Activated B cell treated with CpG ODN at 0.5 μM for 24 hours (primary cell): ENCODE data around the gene CDH16. TPM values are rescaled to one million over a fixed set of nuclear protein-coding genes. Genes with fewer than 3 reads are reported as not detected.
"Not testable (repeated sequence)": the region's sequence is repeated elsewhere in the genome, so short reads cannot be mapped to it uniquely, and the experiment has no call there.

Experiments used
- ATAC-seq: fragments of 200-7000 bp; cut with Tn5 transposase; one replicate; pipeline ENCODE4 v1.10.0; 2021; ENCODE audit warnings: low read depth, mild to moderate bottlenecking, moderate library complexity
- CTCF ChIA-PET: fragments of 350-600 bp; sonication (Branson Sonifier 250); formaldehyde crosslinking; loops from one replicate; lab custom pipeline; 2021; ENCODE audit warnings: antibody characterized with exemption; lab: Charles Lee
- POLR2A ChIA-PET: fragments of 350-600 bp; sonication (Branson Sonifier 250); formaldehyde crosslinking; loops from one replicate; lab custom pipeline; 2021; ENCODE audit warnings: antibody characterized with exemption; lab: Charles Lee
- DNase-seq: peaks from one replicate; pipeline ENCODE4 v3.0.0; 2022
- H3K27ac Mint-ChIP-seq: one replicate; pipeline ENCODE4 v1.8.0; 2020; ENCODE audit warnings: mixed read lengths
- H3K27me3 Mint-ChIP-seq: one replicate; pipeline ENCODE4 v1.8.0; 2021; ENCODE audit warnings: mixed read lengths
- H3K36me3 Mint-ChIP-seq: one replicate; pipeline ENCODE4 v1.8.0; 2021; ENCODE audit warnings: low read depth, mixed read lengths
- H3K4me1 Mint-ChIP-seq: one replicate; pipeline ENCODE4 v1.8.0; 2021; ENCODE audit warnings: mixed read lengths
- H3K4me3 Mint-ChIP-seq: one replicate; pipeline ENCODE4 v1.8.0; 2020; ENCODE audit warnings: mild to moderate bottlenecking, mixed read lengths
- H3K9me3 Mint-ChIP-seq: one replicate; pipeline ENCODE4 v1.8.0; 2020; ENCODE audit warnings: mixed read lengths
- CTCF ChIP-seq: fragments of 200-600 bp; IDR thresholded peaks from one replicate; pipeline ENCODE4 v1.8.0; 2022; ENCODE audit warnings: antibody characterized with exemption, mild to moderate bottlenecking
- intact Hi-C: fragments of 100-400 bp; cut with micrococcal nuclease; formaldehyde crosslinking; loops from one replicate; pipeline ENCODE4 v1.15.1; 2024
- total RNA-seq: library from RNA; stranded (reverse); gene quantifications from 2 replicates; pipeline ENCODE4 v1.2.3, GENCODE V29; 2022

The CDH16 gene
- total RNA-seq, 1 donor from 2014 or later = not detected

- Mint-ChIP-seq H3K27me3 (no peaks in the 10 kb centered on the region), H3K36me3 (no peaks in the 10 kb centered on the region), H3K9me3 (no peaks in the 10 kb centered on the region), H3K4me1 (peaks cover 2% of the 10 kb centered on the region), H3K4me3 (no peak overlapping the region), H3K27ac (no peak overlapping the region)
- intact Hi-C loops = no loop called here
- ChIA-PET CTCF (interaction anchor here (0.9 kb wide), 1 partner anchor 26 kb away, joined by 3 read pairs; no protein-coding TSS in a partner anchor), POLR2A (no interaction called here)
- TF ChIP-seq CTCF = no peak
- ATAC-seq = no peak
- DNase-seq = no peak
These were observed 19.3 kb downstream of the CDH16 start for GRCh38 chr16:66899310-66899944.

GRCh38 chr16:66898933-66899309 lies 19.8 kb downstream of the CDH16 start:
- Mint-ChIP-seq H3K27me3 (no peaks in the 10 kb centered on the region), H3K27ac (no peak overlapping the region), H3K4me3 (no peak overlapping the region), H3K36me3 (no peaks in the 10 kb centered on the region), H3K9me3 (no peaks in the 10 kb centered on the region), H3K4me1 (peaks cover 2% of the 10 kb centered on the region)
- POLR2A ChIA-PET = no interaction called here
- intact Hi-C loops = no loop called here
- TF ChIP-seq CTCF = no peak
- ATAC-seq (no peak), DNase-seq (no peak)
- CTCF ChIA-PET = interaction anchor here (0.9 kb wide), 1 partner anchor 26 kb away, joined by 3 read pairs; no protein-coding TSS in a partner anchor

- ATAC-seq (no peak), DNase-seq (no peak)
- Mint-ChIP-seq H3K4me1 (peaks cover 2% of the 10 kb centered on the region), H3K27ac (no peak overlapping the region), H3K36me3 (no peaks in the 10 kb centered on the region), H3K27me3 (no peaks in the 10 kb centered on the region), H3K4me3 (no peak overlapping the region), H3K9me3 (no peaks in the 10 kb centered on the region)
- CTCF ChIA-PET = no interaction called here
- intact Hi-C loops = no loop called here
- POLR2A ChIA-PET = no interaction called here
- no peak for TF ChIP-seq CTCF
These were observed 20.5 kb downstream of the CDH16 start for GRCh38 chr16:66898207-66898606.

- DNase-seq, ATAC-seq, H3K9me3 Mint-ChIP-seq, CTCF ChIA-PET, POLR2A ChIA-PET, intact Hi-C loops, H3K4me3 Mint-ChIP-seq, H3K27ac Mint-ChIP-seq, H3K36me3 Mint-ChIP-seq, H3K27me3 Mint-ChIP-seq, H3K4me1 Mint-ChIP-seq: not testable (repeated sequence)
These were observed 22.0 kb downstream of the CDH16 start for GRCh38 chr16:66896682-66897081.

GRCh38 chr16:66895999-66896398 lies 22.7 kb downstream of the CDH16 start:
- H3K27me3 Mint-ChIP-seq = no peaks in the 10 kb centered on the region
- H3K36me3 Mint-ChIP-seq = no peaks in the 10 kb centered on the region
- H3K27ac Mint-ChIP-seq = no peak overlapping the region
- ChIA-PET POLR2A (no interaction called here), CTCF (no interaction called here)
- no peaks in the 10 kb centered on the region for H3K9me3 Mint-ChIP-seq
- no peak for ATAC-seq
- no peak for DNase-seq
- H3K4me1 Mint-ChIP-seq = peaks cover 2% of the 10 kb centered on the region
- intact Hi-C loops = loop anchor here (2.0 kb wide), 1 partner anchor 59 kb away; no protein-coding TSS in a partner anchor
- no peak for TF ChIP-seq CTCF
- H3K4me3 Mint-ChIP-seq = no peak overlapping the region

- ChIA-PET CTCF (interaction anchor here (0.7 to 1.0 kb wide), 2 partner anchors 57 to 290 kb away, joined by 3 read pairs; no protein-coding TSS in a partner anchor), POLR2A (no interaction called here)
- TF ChIP-seq CTCF = no peak
- intact Hi-C loops = loop anchor here (2.0 kb wide), 1 partner anchor 59 kb away; no protein-coding TSS in a partner anchor
- no peak overlapping the region for H3K27ac Mint-ChIP-seq
- no peaks in the 10 kb centered on the region for H3K27me3 Mint-ChIP-seq
- no peak for ATAC-seq
- no peak for DNase-seq
- peaks cover 2% of the 10 kb centered on the region for H3K4me1 Mint-ChIP-seq
- H3K36me3 Mint-ChIP-seq = no peaks in the 10 kb centered on the region
- H3K4me3 Mint-ChIP-seq = no peak overlapping the region
- H3K9me3 Mint-ChIP-seq = no peaks in the 10 kb centered on the region
These were observed 23.1 kb downstream of the CDH16 start for GRCh38 chr16:66895689-66895979.
